ENCODE data around the gene FOXA1. TPM values are rescaled to one million over a fixed set of nuclear protein-coding genes. Genes with fewer than 3 reads are reported as not detected.
A peak's percentile ranks its signal among the peaks of the same experiment; 100 is the strongest.

FOXA1 gene
- total RNA-seq, 4 donors from 2014 or later: 5.1 TPM; not detected in 3

- Histone ChIP-seq H3K27ac (no peak overlapping the region), H3K9me3 (peaks cover 0 to 8% (median 0%) of the 10 kb centered on the region in 3 donors), H3K36me3 (no peaks in the 10 kb centered on the region), H3K27me3 (peaks cover 100% of the 10 kb centered on the region), H3K4me3 (peak overlapping the region in 1 of 2 donors; percentile 49), H3K4me1 (peaks cover 0 to 73% (median 21%) of the 10 kb centered on the region in 3 donors)
- no peak for ATAC-seq
- TF ChIP-seq EP300 (IDR thresholded peaks at IDR 0.05): no peak
- 4 to 13% methylated on average over 11 to 27 of the region's 46 CpGs for whole genome bisulfite sequencing, 2 donors (ENCODE audit: low coverage in 1 of 2)
Observed at GRCh38 chr14:37595809-37596621, 966 bp upstream of the FOXA1 start.

GRCh38 chr14:37594238-37594970, 645 bp downstream of the FOXA1 start:
- TF ChIP-seq CTCF (IDR thresholded peaks at IDR 0.05) (peak in 2 of 4 experiments; percentile 36 to 51), EP300 (IDR thresholded peaks at IDR 0.05) (no peak), POLR2A (IDR thresholded peaks at IDR 0.05) (peak in 1 of 2 donors; percentile 8)
- Histone ChIP-seq H3K4me1 (peaks cover 0 to 63% (median 21%) of the 10 kb centered on the region in 3 donors), H3K27me3 (peaks cover 100% of the 10 kb centered on the region), H3K27ac (no peak overlapping the region), H3K36me3 (no peaks in the 10 kb centered on the region), H3K9me3 (peaks cover 0 to 8% (median 0%) of the 10 kb centered on the region in 3 donors), H3K4me3 (peak overlapping the region; percentile 13 to 49)
- ATAC-seq: peak; percentile 17
- 0% methylated on average over 4 to 15 of the region's 56 CpGs for WGBS, 2 donors (ENCODE audit: low coverage in 1 of 2)

GRCh38 chr14:37593511-37594237, 1.4 kb downstream of the FOXA1 start:
- no peak for TF ChIP-seq POLR2AphosphoS5 (IDR thresholded peaks at IDR 0.05)
- ATAC-seq: no peak
- H3K4me3 ChIP-seq: peak overlapping the region in 1 of 2 donors; percentile 49
- no peaks in the 10 kb centered on the region for H3K36me3 ChIP-seq
- WGBS, 2 donors (ENCODE audit: low coverage in 1 of 2): 12 to 17% methylated on average over 14 of the region's 14 CpGs
- H3K9me3 ChIP-seq: peaks cover 0 to 8% (median 0%) of the 10 kb centered on the region in 3 donors
- H3K27ac ChIP-seq: no peak overlapping the region
- peaks cover 100% of the 10 kb centered on the region for H3K27me3 ChIP-seq
- H3K4me1 ChIP-seq: peaks cover 0 to 56% (median 21%) of the 10 kb centered on the region in 3 donors

GRCh38 chr14:37592482-37593408, 2.3 kb downstream of the FOXA1 start:
- no peak for ATAC-seq
- 10 to 20% methylated on average over 1 to 8 of the region's 42 CpGs for WGBS, 2 donors (ENCODE audit: low coverage in 1 of 2)
- peaks cover 0 to 8% (median 0%) of the 10 kb centered on the region in 3 donors for H3K9me3 ChIP-seq
- no peak overlapping the region for H3K27ac ChIP-seq
- H3K27me3 ChIP-seq: peaks cover 100% of the 10 kb centered on the region
- H3K4me1 ChIP-seq: peaks cover 0 to 54% (median 13%) of the 10 kb centered on the region in 3 donors
- no peak for TF ChIP-seq POLR2AphosphoS5 (IDR thresholded peaks at IDR 0.05)
- TF ChIP-seq CTCF (IDR thresholded peaks at IDR 0.05): no peak
- no peak for TF ChIP-seq POLR2A (IDR thresholded peaks at IDR 0.05)
- no peak for TF ChIP-seq EP300 (IDR thresholded peaks at IDR 0.05)
- no peaks in the 10 kb centered on the region for H3K36me3 ChIP-seq
- no peak overlapping the region for H3K4me3 ChIP-seq

- peaks cover 0 to 54% (median 12%) of the 10 kb centered on the region in 3 donors for H3K4me1 ChIP-seq
- no peak for ATAC-seq
- peaks cover 0 to 8% (median 0%) of the 10 kb centered on the region in 3 donors for H3K9me3 ChIP-seq
- TF ChIP-seq EP300 (IDR thresholded peaks at IDR 0.05) (no peak), POLR2AphosphoS5 (IDR thresholded peaks at IDR 0.05) (no peak), CTCF (IDR thresholded peaks at IDR 0.05) (no peak), POLR2A (IDR thresholded peaks at IDR 0.05) (no peak)
- H3K4me3 ChIP-seq: no peak overlapping the region
- WGBS, 2 donors (ENCODE audit: low coverage in 1 of 2): 2% methylated on average over 14 of the region's 58 CpGs; no CpG with 5 or more reads in 1 of the 2 donors
- H3K27ac ChIP-seq: no peak overlapping the region
- peaks cover 100% of the 10 kb centered on the region for H3K27me3 ChIP-seq
- H3K36me3 ChIP-seq: no peaks in the 10 kb centered on the region
Observed at GRCh38 chr14:37591941-37592481, 3.0 kb downstream of the FOXA1 start.

Data from gastroesophageal sphincter (tissue), 4 donors.